IMR-90 (cell line): ENCODE results near the gene INSM1. TPM values are rescaled to one million over a fixed set of nuclear protein-coding genes. Genes with fewer than 3 reads are reported as not detected.

Experiments used
- ATAC-seq: fragments of 200-7000 bp; cut with Tn5 transposase; 2 replicates; pipeline ENCODE4 v1.9.1; 2020; ENCODE audit warnings: low read depth, mild to moderate bottlenecking, moderate library complexity
- BruUV-seq: library from RNA; stranded (reverse); fragments of 400-500 nt; replicated peaks from 2 replicates; lab custom pipeline; 2021; lab: Mats Ljungman, UMichigan
- CTCF ChIA-PET: fragments of 300-600 bp; formaldehyde crosslinking; extraction: SDS; loops from one replicate; lab custom pipeline; 2021; ENCODE audit warnings: antibody characterized with exemption; lab: Yijun Ruan, JAX
- POLR2A ChIA-PET: fragments of 300-600 bp; sonication (Branson Sonifier 250); formaldehyde crosslinking; loops from one replicate; lab custom pipeline; 2022; ENCODE audit warnings: antibody characterized with exemption; ENCODE audit not compliant: unreplicated experiment; lab: Charles Lee
- DNase-seq: peaks from one replicate; pipeline ENCODE4 v3.0.0; 2013
- H2AFZ ChIP-seq: replicated peaks from 2 replicates; pipeline ENCODE3; 2013; ENCODE audit warnings: low read length, mild to moderate bottlenecking; ENCODE audit not compliant: poor library complexity
- H2AK5ac ChIP-seq: 2 replicates; pipeline ENCODE4 v1.6.1; 2013; ENCODE audit warnings: low read depth, low read length, inconsistent platforms
- H2AK9ac ChIP-seq: replicated peaks from 2 replicates; pipeline ENCODE3; 2013; ENCODE audit warnings: mild to moderate bottlenecking, low read depth, low read length, moderate library complexity; ENCODE audit not compliant: poor library complexity
- H2BK120ac ChIP-seq: 2 replicates; pipeline ENCODE4 v1.6.1; 2013; ENCODE audit warnings: low read depth, low read length, inconsistent platforms
- H2BK15ac ChIP-seq: 3 replicates; pipeline ENCODE4 v1.6.1; 2013; ENCODE audit warnings: low read depth, low read length, inconsistent platforms
- H2BK20ac ChIP-seq: 2 replicates; pipeline ENCODE4 v1.6.1; 2013; ENCODE audit warnings: low read depth, mild to moderate bottlenecking, inconsistent platforms, low read length, moderate library complexity
- H2BK5ac ChIP-seq: 2 replicates; pipeline ENCODE4 v1.6.1; 2013; ENCODE audit warnings: mild to moderate bottlenecking, low read depth, low read length, inconsistent platforms; ENCODE audit not compliant: poor library complexity, severe bottlenecking
- H3K14ac ChIP-seq: replicated peaks from 2 replicates; pipeline ENCODE4 v1.6.1; 2013; ENCODE audit warnings: low read depth, low read length, inconsistent platforms
- H3K18ac ChIP-seq: 2 replicates; pipeline ENCODE4 v1.6.1; 2013; ENCODE audit warnings: low read depth, low read length, control low read depth
- H3K23ac ChIP-seq: 2 replicates; pipeline ENCODE4 v1.6.1; 2013; ENCODE audit warnings: low read depth, low read length, inconsistent platforms
- H3K27ac ChIP-seq: 2 replicates; pipeline ENCODE4 v1.5.1; 2013; ENCODE audit warnings: mild to moderate bottlenecking, control low read depth, low read length; ENCODE audit not compliant: insufficient read depth
- H3K27me3 ChIP-seq: 2 replicates; pipeline ENCODE4 v1.6.1; 2013; ENCODE audit warnings: low read length; ENCODE audit not compliant: control insufficient read depth, insufficient read depth
- H3K36me3 ChIP-seq: 2 replicates; pipeline ENCODE4 v1.6.1; 2013; ENCODE audit warnings: low read length, mixed read lengths; ENCODE audit not compliant: control insufficient read depth, insufficient read depth
- H3K4ac ChIP-seq: 2 replicates; pipeline ENCODE4 v1.6.1; 2013; ENCODE audit warnings: low read depth, low read length, inconsistent platforms
- H3K4me1 ChIP-seq: 2 replicates; pipeline ENCODE4 v1.6.1; 2013; ENCODE audit warnings: low read length, mixed read lengths; ENCODE audit not compliant: control insufficient read depth, insufficient read depth
- H3K4me2 ChIP-seq: 2 replicates; pipeline ENCODE4 v1.6.1; 2013; ENCODE audit warnings: low read depth, mild to moderate bottlenecking, control low read depth, low read length, moderate library complexity
- H3K4me3 ChIP-seq: 2 replicates; pipeline ENCODE4 v1.5.1; 2013; ENCODE audit warnings: low read depth, mild to moderate bottlenecking, control low read depth, low read length, moderate library complexity; ENCODE audit not compliant: insufficient read depth
- H3K56ac ChIP-seq: 2 replicates; pipeline ENCODE4 v1.6.1; 2013; ENCODE audit warnings: low read length, inconsistent platforms; ENCODE audit not compliant: insufficient read depth; ENCODE audit errors: extremely low read depth
- H3K79me1 ChIP-seq, 2 experiments: 2 replicates each; pipeline ENCODE4 v1.6.1; 2013; ENCODE audit warnings: low read length in 2 of 2, inconsistent platforms in 1 of 2, low read depth in 1 of 2
- H3K9ac ChIP-seq: 2 replicates; pipeline ENCODE4 v1.6.1; 2013; ENCODE audit warnings: low read depth, low read length, control low read depth
- H3K9me1 ChIP-seq: 2 replicates; pipeline ENCODE4 v1.6.1; 2013; ENCODE audit warnings: low read length, inconsistent platforms; ENCODE audit not compliant: insufficient read depth
- H3K9me3 ChIP-seq: 2 replicates; pipeline ENCODE4 v1.6.1; 2013; ENCODE audit warnings: low read length; ENCODE audit not compliant: control insufficient read depth, insufficient read depth
- H4K20me1 ChIP-seq: 2 replicates; pipeline ENCODE4 v1.6.1; 2013; ENCODE audit warnings: low read length, inconsistent platforms; ENCODE audit not compliant: insufficient read depth
- H4K5ac ChIP-seq: 2 replicates; pipeline ENCODE4 v1.6.1; 2013; ENCODE audit warnings: mild to moderate bottlenecking, low read depth, low read length, control low read depth
- H4K8ac ChIP-seq, 2 experiments: 2 replicates each; pipeline ENCODE4 v1.6.1; 2013; ENCODE audit warnings: low read depth in 2 of 2, low read length in 2 of 2, control low read depth in 1 of 2, inconsistent platforms in 1 of 2
- H4K91ac ChIP-seq: 2 replicates; pipeline ENCODE4 v1.6.1; 2013; ENCODE audit warnings: low read depth, low read length, inconsistent platforms; ENCODE audit not compliant: insufficient read depth
- BHLHE40 ChIP-seq: fragments of 150-350 bp; IDR thresholded peaks from 2 replicates; pipeline ENCODE4 v1.6.1; 2016; ENCODE audit warnings: mild to moderate bottlenecking, low read depth, low read length
- CTCF ChIP-seq: conservative IDR thresholded peaks from 2 replicates; pipeline ENCODE4 v1.5.1; 2012; ENCODE audit warnings: mild to moderate bottlenecking, low read depth, low read length, improper control_type of control experiment
- ELK1 ChIP-seq: fragments of 150-350 bp; IDR thresholded peaks from 2 replicates; pipeline ENCODE4 v1.6.1; 2016; ENCODE audit warnings: low read depth, mild to moderate bottlenecking, low read length, moderate library complexity, borderline replicate concordance
- FOS ChIP-seq: fragments of 150-350 bp; IDR thresholded peaks from 2 replicates; pipeline ENCODE4 v1.6.1; 2016; ENCODE audit warnings: low read depth, low read length
- MAFK ChIP-seq: IDR thresholded peaks from 2 replicates; pipeline ENCODE4 v1.6.1; 2012; ENCODE audit warnings: low read depth, low read length, improper control_type of control experiment
- MXI1 ChIP-seq: IDR thresholded peaks from 2 replicates; pipeline ENCODE4 v1.6.1; 2012; ENCODE audit warnings: low read depth, mild to moderate bottlenecking, low read length, moderate library complexity, borderline replicate concordance
- POLR2A ChIP-seq: IDR thresholded peaks from 2 replicates; pipeline ENCODE4 v1.6.1; 2012; ENCODE audit warnings: mild to moderate bottlenecking, low read depth, low read length
- RAD21 ChIP-seq: IDR thresholded peaks from 2 replicates; pipeline ENCODE4 v1.6.1; 2012; ENCODE audit warnings: low read length, improper control_type of control experiment
- RCOR1 ChIP-seq: IDR thresholded peaks from 2 replicates; pipeline ENCODE4 v1.6.1; 2012; ENCODE audit warnings: mild to moderate bottlenecking, low read length, improper control_type of control experiment; ENCODE audit not compliant: insufficient replicate concordance
- RFX5 ChIP-seq: IDR thresholded peaks from 2 replicates; pipeline ENCODE4 v1.8.0; 2012; ENCODE audit warnings: low read depth, mild to moderate bottlenecking, low read length, moderate library complexity
- SMC3 ChIP-seq: fragments of 150-350 bp; IDR thresholded peaks from 2 replicates; pipeline ENCODE4 v1.6.1; 2016; ENCODE audit warnings: low read depth, mild to moderate bottlenecking, antibody characterized with exemption, low read length, moderate library complexity
- USF2 ChIP-seq: fragments of 150-350 bp; IDR thresholded peaks from 2 replicates; pipeline ENCODE4 v1.6.1; 2017; ENCODE audit warnings: mild to moderate bottlenecking, antibody characterized with exemption, low read length, low read depth
- WGBS, 2 experiments: methylation state at CpG; one replicate each; pipeline versions ENCODE4 v1.1.5 to v1.1.7; 2013; ENCODE audit warnings: missing lambda C conversion rate in 2 of 2; ENCODE audit not compliant: insufficient read length in 1 of 2; ENCODE audit errors: extremely low coverage in 2 of 2; 5-methylcytosine and 5-hydroxymethylcytosine counted together
- dilution Hi-C: fragments of 300-500 bp; cut with HindIII; formaldehyde crosslinking; loops from one replicate; pipeline ENCODE4 v1.14.3; 2018; ENCODE audit warnings: low sequenced_read_pairs; ENCODE audit not compliant: unreplicated experiment
- in situ Hi-C: fragments of 300-500 bp; cut with MboI; formaldehyde crosslinking; loops from 3 replicates; pipeline ENCODE4 v1.14.3; 2019; ENCODE audit warnings: low sequenced_read_pairs, inconsistent platforms, mixed read lengths
- intact Hi-C: fragments of 100-400 bp; cut with micrococcal nuclease; formaldehyde crosslinking; loops from 2 replicates; pipeline ENCODE4 v1.10.0; 2022
- polyA plus RNA-seq, 3 experiments: library from polyadenylated mRNA; depleted of rRNA; stranded (reverse); fragments of >200 nt; gene quantifications; 2 replicates each; pipeline ENCODE4 v1.2.3, GENCODE V29; 2012; ENCODE audit warnings: low replicate concordance in 1 of 3
- total RNA-seq: library from RNA; depleted of rRNA; stranded (reverse); fragments of >200 nt; gene quantifications from 2 replicates; pipeline ENCODE4 v1.2.3, GENCODE V29; 2012

The INSM1 gene
- total and polyA plus RNA-seq, 2 of the 4 experiments (the other 2 are of a cell fraction): not detected

GRCh38 chr20:20360464-20360863, 7.4 kb upstream of the INSM1 start:
- Histone ChIP-seq H2AFZ (peak overlapping the region; percentile 9), H3K14ac (no peak overlapping the region), H2AK9ac (no peak overlapping the region), H3K27ac (no peak overlapping the region), H4K20me1 (no peaks in the 10 kb centered on the region), H2BK20ac (no peak overlapping the region), H3K23ac (no peak overlapping the region), H3K9me3 (peaks cover 3% of the 10 kb centered on the region; the same call in 1 of the 2 replicates), H3K4me1 (no peaks in the 10 kb centered on the region), H4K91ac (no peak overlapping the region), H3K4me3 (no peak overlapping the region), H4K8ac (no peak overlapping the region), H3K4ac (no peak overlapping the region), H3K18ac (no peak overlapping the region), H2BK120ac (no peak overlapping the region), H3K79me1 (no peaks in the 10 kb centered on the region), H3K4me2 (peak overlapping the region; percentile 56; the same call in 1 of the 2 replicates), H3K56ac (no peak overlapping the region), H3K36me3 (no peaks in the 10 kb centered on the region), H2BK15ac (no peak overlapping the region), H2BK5ac (no peak overlapping the region), H4K5ac (no peak overlapping the region), H3K27me3 (peaks cover 47% of the 10 kb centered on the region), H2AK5ac (no peak overlapping the region), H3K9ac (no peak overlapping the region), H3K9me1 (no peaks in the 10 kb centered on the region)
- no peak for TF ChIP-seq POLR2A
- TF ChIP-seq USF2: no peak
- TF ChIP-seq BHLHE40: no peak
- TF ChIP-seq RCOR1: no peak
- no peak for TF ChIP-seq FOS
- no peak for TF ChIP-seq ELK1
- peak; percentile 86 for TF ChIP-seq RAD21
- peak; percentile 92 for TF ChIP-seq SMC3
- TF ChIP-seq RFX5: no peak
- TF ChIP-seq MAFK: no peak
- peak; percentile 92 for TF ChIP-seq CTCF
- TF ChIP-seq MXI1: no peak
- intact Hi-C loops (loop anchor here (1.0 to 2.0 kb wide), 3 partner anchors 208 to 276 kb away; no protein-coding TSS in a partner anchor), dilution Hi-C loops (no loop called here), in situ Hi-C loops (loop anchor here (5.0 kb wide), 1 partner anchor 207 kb away; no protein-coding TSS in a partner anchor)
- ChIA-PET CTCF (interaction anchor here (1.9 kb wide), 1 partner anchor 11 kb away, joined by 4 read pairs; no protein-coding TSS in a partner anchor), POLR2A (no interaction called here)
- no TSS peak for BruUV-seq
- ATAC-seq (peak; percentile 98), DNase-seq (peak; percentile 69)
- WGBS, 2 experiments: no CpG with 5 or more reads among the region's 6 CpGs
